Stimulated activated CD8-positive, alpha-beta memory T cell treated with anti-CD3 and anti-CD28 coated beads, Interleukin-15, amount 100 ng/mL, for 48 hours (primary cell): ENCODE results near the gene ZNF778.

ENCODE experiments used
- DNase-seq, 2 donors: peaks; one replicate each; pipeline ENCODE4 v3.0.0-alpha.2; 2020; ENCODE audit warnings: low read depth in 2 of 2

The ZNF778 gene

GRCh38 chr16:89275837-89276720, 58.6 kb downstream of the ZNF778 start:
- no peak for DNase-seq

- no peak for DNase-seq
These were observed 59.5 kb downstream of the ZNF778 start for GRCh38 chr16:89277049-89277448.

- DNase-seq, result no peak
These were observed 60.3 kb downstream of the ZNF778 start for GRCh38 chr16:89277641-89278341.

GRCh38 chr16:89278441-89279240, 61.1 kb downstream of the ZNF778 start:
- no peak for DNase-seq

- no peak for DNase-seq
These were observed 62.4 kb downstream of the ZNF778 start for GRCh38 chr16:89279666-89280481.

GRCh38 chr16:89280546-89281188, 63.2 kb downstream of the ZNF778 start:
- DNase-seq, result no peak

- no peak for DNase-seq
These were observed 63.7 kb downstream of the ZNF778 start for GRCh38 chr16:89281189-89281577.

GRCh38 chr16:89281829-89282228, 64.3 kb downstream of the ZNF778 start:
- DNase-seq, result no peak

- no peak for DNase-seq
These were observed 65.0 kb downstream of the ZNF778 start for GRCh38 chr16:89282523-89282922.

- DNase-seq, result no peak
These were observed 65.9 kb downstream of the ZNF778 start for GRCh38 chr16:89283449-89283848.

GRCh38 chr16:89285381-89285780, 67.9 kb downstream of the ZNF778 start:
- DNase-seq, result no peak

- no peak for DNase-seq
These were observed 68.6 kb downstream of the ZNF778 start for GRCh38 chr16:89286096-89286495.
